HG03045 (cell line): ENCODE measurements around the gene TINAG.

Experiments used
- ATAC-seq: cut with Tn5 transposase; IDR thresholded peaks from one replicate; pipeline ENCODE4 v1.9.1; 2021; ENCODE audit warnings: mild to moderate bottlenecking, moderate library complexity; ENCODE audit not compliant: unreplicated experiment

The TINAG gene

GRCh38 chr6:54426995-54427394 lies 118.8 kb downstream of the TINAG start:
- ATAC-seq = no peak

GRCh38 chr6:54427396-54427937 lies 119.2 kb downstream of the TINAG start:
- ATAC-seq = no peak

- ATAC-seq = peak; percentile 87
Observed at GRCh38 chr6:54428431-54428830, 120.2 kb downstream of the TINAG start.

GRCh38 chr6:54431466-54431865 lies 123.2 kb downstream of the TINAG start:
- no peak for ATAC-seq
